Stomach (tissue), 9 donors: Measurements from ENCODE around the gene SUN1. TPM values are rescaled to one million over a fixed set of nuclear protein-coding genes. Genes with fewer than 3 reads are reported as not detected.

Experiments used
- DNase-seq, 2 donors: peaks; one replicate each; pipeline versions ENCODE4 v3.0.0 to v3.0.0-alpha.2; 2013 to 2019
- H3K27ac ChIP-seq, 5 donors: fragments of 200-600 bp in 4 of 5; sonication (generic) in 4 of 5; one replicate each; pipeline ENCODE4 v1.5.1; 2013 to 2019; ENCODE audit warnings: mild to moderate bottlenecking in 1 of 5, moderate library complexity in 1 of 5
- H3K27me3 ChIP-seq, 3 donors: fragments of 200-600 bp; sonication (generic); one replicate each; pipeline ENCODE4 v1.5.1; 2017 to 2019; ENCODE audit warnings: mixed run types in 1 of 3
- H3K36me3 ChIP-seq, 4 donors: fragments of 200-600 bp; sonication (generic); 1 replicate in 3 of 4; 2 replicates in 1 of 4; pipeline ENCODE4 v1.5.1; 2016 to 2019
- H3K4me1 ChIP-seq, 4 donors: fragments of 200-600 bp; sonication (generic); one replicate each; pipeline ENCODE4 v1.5.1; 2016 to 2019
- H3K4me3 ChIP-seq, 4 donors: fragments of 200-600 bp; sonication (generic) in 3 of 4; one replicate each; pipeline ENCODE4 v1.5.1; 2016 to 2019; ENCODE audit warnings: mild to moderate bottlenecking in 1 of 4
- H3K9me3 ChIP-seq, 4 donors: fragments of 200-600 bp; sonication (generic); one replicate each; pipeline ENCODE4 v1.5.1; 2016 to 2019
- CTCF ChIP-seq, 7 experiments: fragments of 450-650 bp in 4 of 7; fragments of 200-600 bp in 3 of 7; sonication (generic) in 3 of 7; IDR thresholded peaks; one replicate each; pipeline ENCODE4 v1.5.1; 2016 to 2019; ENCODE audit warnings: antibody characterized with exemption in 7 of 7, control low read depth in 2 of 7, mild to moderate bottlenecking in 1 of 7
- EP300 ChIP-seq: sonication (generic); formaldehyde crosslinking; IDR thresholded peaks from one replicate; pipeline ENCODE4 v1.6.1; 2017; ENCODE audit warnings: antibody characterized with exemption
- POLR2A ChIP-seq, 4 donors: fragments of 450-650 bp; IDR thresholded peaks; one replicate each; pipeline ENCODE4 v1.6.1; 2016; ENCODE audit warnings: antibody characterized with exemption in 4 of 4, control low read depth in 2 of 4, mild to moderate bottlenecking in 1 of 4, moderate library complexity in 1 of 4
- POLR2AphosphoS5 ChIP-seq, 3 donors: sonication (generic); formaldehyde crosslinking; IDR thresholded peaks; one replicate each; pipeline ENCODE4 v1.6.1; 2016; ENCODE audit warnings: antibody characterized with exemption in 3 of 3
- WGBS, 5 donors: extraction: QIAGEN DNeasy Blood & Tissue Kit in 3 of 5; methylation state at CpG; one replicate each; pipeline versions ENCODE4 v1.1.5 to v1.1.7; 2013 to 2018; 5-methylcytosine and 5-hydroxymethylcytosine counted together
- intact Hi-C: fragments of 100-400 bp; cut with DNase I; formaldehyde crosslinking; loops from one replicate; pipeline ENCODE4 v1.15.1; 2023; ENCODE audit warnings: low total_unique reads
- polyA plus RNA-seq, 3 donors: library from polyadenylated mRNA; stranded (reverse); fragments of 200-250 nt; gene quantifications; one replicate each; pipeline ENCODE4 v1.2.3, GENCODE V29; 2013
- total RNA-seq, 5 donors: library from RNA; depleted of rRNA; stranded (reverse); fragments of >200 nt; gene quantifications; one replicate each; pipeline versions ENCODE4 v1.1.0 to v1.2.3, GENCODE V29; 2014 to 2016
- donor health status: healthy with polysubstance abuse.
- donor health status: Bipolar disorder and iron deficiency.
- donor health status: healthy.

SUN1 gene
- total and polyA plus RNA-seq, 8 donors: 15.9 to 242 (median 117) TPM

GRCh38 chr7:909358-910329 is 77.4 kb downstream of the SUN1 start:
- peaks cover 0 to 14% (median under 1%) of the 10 kb centered on the region in 4 donors for H3K36me3 ChIP-seq
- intact Hi-C loops: no loop called here
- peaks cover 5 to 48% (median 20%) of the 10 kb centered on the region in 4 donors for H3K4me1 ChIP-seq
- H3K4me3 ChIP-seq: peak overlapping the region; percentile 28 to 43 (median 34)
- WGBS, 5 donors: 27 to 68% (median 40%) methylated on average over 22 to 57 of the region's 58 CpGs
- H3K9me3 ChIP-seq: no peaks in the 10 kb centered on the region
- DNase-seq: peak; percentile 52 to 76
- peak overlapping the region in 4 of 5 donors; percentile 5 to 77 (median 52) for H3K27ac ChIP-seq
- TF ChIP-seq CTCF (IDR thresholded peaks at IDR 0.05) (no peak), EP300 (no peak), POLR2AphosphoS5 (IDR thresholded peaks at IDR 0.05) (peak in 1 of 3 donors; percentile 48), POLR2A (IDR thresholded peaks at IDR 0.05) (no peak)
- no peaks in the 10 kb centered on the region for H3K27me3 ChIP-seq

GRCh38 chr7:910441-910861 is 78.2 kb downstream of the SUN1 start:
- H3K4me1 ChIP-seq: peaks cover 5 to 53% (median 25%) of the 10 kb centered on the region in 4 donors

GRCh38 chr7:910931-911431 is 78.7 kb downstream of the SUN1 start:
- H3K27ac ChIP-seq: no peak overlapping the region
- DNase-seq: no peak
- H3K4me1 ChIP-seq: peaks cover 5 to 59% (median 25%) of the 10 kb centered on the region in 4 donors
- H3K4me3 ChIP-seq: no peak overlapping the region
- no peaks in the 10 kb centered on the region for H3K9me3 ChIP-seq
- H3K36me3 ChIP-seq: peaks cover 0 to 12% (median 0%) of the 10 kb centered on the region in 4 donors
- intact Hi-C loops: no loop called here
- H3K27me3 ChIP-seq: no peaks in the 10 kb centered on the region
- TF ChIP-seq POLR2A (IDR thresholded peaks at IDR 0.05) (no peak), EP300 (no peak), POLR2AphosphoS5 (IDR thresholded peaks at IDR 0.05) (no peak), CTCF (IDR thresholded peaks at IDR 0.05) (no peak)
- WGBS, 5 donors: 84 to 94% (median 91%) methylated on average over 14 to 19 of the region's 19 CpGs

More at GRCh38 chr7:910441-910861, 78.2 kb downstream of the SUN1 start:
- Histone ChIP-seq H3K36me3 (peaks cover 0 to 12% (median 0%) of the 10 kb centered on the region in 4 donors), H3K27ac (no peak overlapping the region), H3K27me3 (no peaks in the 10 kb centered on the region), H3K4me3 (no peak overlapping the region), H3K9me3 (no peaks in the 10 kb centered on the region)
- intact Hi-C loops: no loop called here
- 86 to 89% (median 88%) methylated on average over 7 to 11 of the region's 11 CpGs for WGBS, 5 donors
- TF ChIP-seq POLR2AphosphoS5 (IDR thresholded peaks at IDR 0.05) (no peak), POLR2A (IDR thresholded peaks at IDR 0.05) (no peak), EP300 (no peak), CTCF (IDR thresholded peaks at IDR 0.05) (no peak)
- no peak for DNase-seq

GRCh38 chr7:911791-912480 is 79.7 kb downstream of the SUN1 start:
- Histone ChIP-seq H3K27ac (no peak overlapping the region), H3K4me1 (peaks cover 5 to 67% (median 32%) of the 10 kb centered on the region in 4 donors), H3K36me3 (peaks cover 0 to 11% (median 0%) of the 10 kb centered on the region in 4 donors), H3K4me3 (no peak overlapping the region), H3K27me3 (no peaks in the 10 kb centered on the region), H3K9me3 (no peaks in the 10 kb centered on the region)
- intact Hi-C loops: no loop called here
- TF ChIP-seq EP300: no peak
- TF ChIP-seq CTCF (IDR thresholded peaks at IDR 0.05): no peak
- WGBS, 5 donors: 88 to 93% (median 90%) methylated on average over 25 to 41 of the region's 41 CpGs
- DNase-seq: no peak
